Measurements from ENCODE around the gene NACA. TPM values are rescaled to one million over a fixed set of nuclear protein-coding genes. Genes with fewer than 3 reads are reported as not detected.
A peak's percentile ranks its signal among the peaks of the same experiment; 100 is the strongest.
"Not testable (repeated sequence)": the region's sequence is repeated elsewhere in the genome, so short reads cannot be mapped to it uniquely, and the experiment has no call there.

NACA gene
- total RNA-seq, 1 donor from 2014 or later, result 1,042 TPM

- no peak for DNase-seq (ENCODE audit: low read depth in 2 of 2)
These were observed 463 bp downstream of the NACA start for GRCh38 chr12:56724701-56724971.

- DNase-seq (ENCODE audit: low read depth in 2 of 2), result peak; percentile 37 to 70
These were observed 1.0 kb downstream of the NACA start for GRCh38 chr12:56723889-56724700.

GRCh38 chr12:56723352-56723751, 1.7 kb downstream of the NACA start:
- no peak for DNase-seq (ENCODE audit: low read depth in 2 of 2)

- DNase-seq (ENCODE audit: low read depth in 2 of 2), result no peak
These were observed 2.3 kb downstream of the NACA start for GRCh38 chr12:56722832-56723231.

GRCh38 chr12:56721721-56722120, 3.4 kb downstream of the NACA start:
- no peak for DNase-seq (ENCODE audit: low read depth in 2 of 2)

GRCh38 chr12:56721216-56721615, 3.9 kb downstream of the NACA start:
- DNase-seq (ENCODE audit: low read depth in 2 of 2), result no peak

- no peak for DNase-seq (ENCODE audit: low read depth in 2 of 2)
These were observed 4.4 kb downstream of the NACA start for GRCh38 chr12:56720731-56721151.

- no peak for DNase-seq (ENCODE audit: low read depth in 2 of 2)
These were observed 6.0 kb downstream of the NACA start for GRCh38 chr12:56719056-56719455.

- DNase-seq (ENCODE audit: low read depth in 2 of 2), result no peak
These were observed 6.5 kb downstream of the NACA start for GRCh38 chr12:56718636-56719035.

GRCh38 chr12:56718149-56718548, 7.0 kb downstream of the NACA start:
- no peak for DNase-seq (ENCODE audit: low read depth in 2 of 2)

- no peak for DNase-seq (ENCODE audit: low read depth in 2 of 2)
These were observed 7.9 kb downstream of the NACA start for GRCh38 chr12:56716933-56717880.

GRCh38 chr12:56716458-56716857, 8.6 kb downstream of the NACA start:
- no peak for DNase-seq (ENCODE audit: low read depth in 2 of 2)

GRCh38 chr12:56715798-56716197, 9.3 kb downstream of the NACA start:
- no peak for DNase-seq (ENCODE audit: low read depth in 2 of 2)

- DNase-seq (ENCODE audit: low read depth in 2 of 2), result no peak
These were observed 10.6 kb downstream of the NACA start for GRCh38 chr12:56714431-56714929.

- DNase-seq (ENCODE audit: low read depth in 2 of 2), result no peak
These were observed 11.8 kb downstream of the NACA start for GRCh38 chr12:56713345-56713744.

GRCh38 chr12:56709759-56710376, 15.2 kb downstream of the NACA start:
- no peak for DNase-seq (ENCODE audit: low read depth in 2 of 2)

- DNase-seq (ENCODE audit: low read depth in 2 of 2), result not testable (repeated sequence)
These were observed 20.6 kb downstream of the NACA start for GRCh38 chr12:56704522-56704921.

- DNase-seq (ENCODE audit: low read depth in 2 of 2), result no peak
These were observed 26.0 kb downstream of the NACA start for GRCh38 chr12:56699020-56699661.

GRCh38 chr12:56695327-56696101, 29.6 kb downstream of the NACA start:
- no peak for DNase-seq (ENCODE audit: low read depth in 2 of 2)

GRCh38 chr12:56694161-56694560, 30.9 kb downstream of the NACA start:
- no peak for DNase-seq (ENCODE audit: low read depth in 2 of 2)

GRCh38 chr12:56688846-56689109, 36.3 kb downstream of the NACA start:
- no peak for DNase-seq (ENCODE audit: low read depth in 2 of 2)

All from dermis microvascular lymphatic vessel endothelial cell (primary cell).